Measurements from ENCODE around the gene SEMA6D. TPM values are rescaled to one million over a fixed set of nuclear protein-coding genes. Genes with fewer than 3 reads are reported as not detected.

Gene SEMA6D
- total and polyA plus RNA-seq, 10 of the 15 experiments (the other 5 are each of a cell fraction or from before 2014, with no cell fraction given) = 0.01 to 0.52 (median 0.09) TPM; not detected in 6

GRCh38 chr15:47725906-47726305 lies 8.6 kb downstream of the SEMA6D start:
- ChIA-PET RAD21 (ENCODE audit: unreplicated experiment) (no interaction called here), SMC1A (ENCODE audit: uncharacterized antibody, unreplicated experiment) (interaction anchor here (1.6 kb wide), 1 partner anchor 33 kb away, joined by 3 read pairs; no protein-coding TSS in a partner anchor), CTCF (interaction anchor here (0.7 kb wide), 1 partner anchor 14 kb away, joined by 3 read pairs; no protein-coding TSS in a partner anchor), POLR2A (no interaction called here)
- no peak for FAIRE-seq
- Histone ChIP-seq H3K9ac (ENCODE audit: control insufficient read depth, insufficient read depth, low read length) (no peak overlapping the region), H3K4me2 (ENCODE audit: control insufficient read depth, insufficient read depth) (no peak overlapping the region), H3K79me2 (ENCODE audit: control insufficient read depth, insufficient read depth, low read length) (no peaks in the 10 kb centered on the region), H3K27ac (ENCODE audit: control insufficient read depth, insufficient read depth) (no peak overlapping the region), H3K4me1 (ENCODE audit: control insufficient read depth, insufficient read depth, low read length) (no peaks in the 10 kb centered on the region), H3K27me3 (replicated peaks in 1 of 2; ENCODE audit: control insufficient read depth in 2 of 2, insufficient read depth in 2 of 2, low read length in 1 of 2) (peaks cover 1 to 4% of the 10 kb centered on the region in 2 experiments; a peak in 1 of 4 replicates), H3K4me3 (no peak overlapping the region), H3K36me3 (ENCODE audit: control insufficient read depth in 2 of 2, insufficient read depth in 2 of 2, low read length in 1 of 2) (no peaks in the 10 kb centered on the region), H3K9me3 (replicated peaks; ENCODE audit: control insufficient read depth, insufficient read depth, low read length) (no peaks in the 10 kb centered on the region), H4K20me1 (ENCODE audit: control insufficient read depth, insufficient read depth) (no peaks in the 10 kb centered on the region), H2AFZ (ENCODE audit: control insufficient read depth, low read depth, low read length) (no peak overlapping the region)
- DNase-seq (ENCODE audit: low read depth, low spot score) = no peak
- BruUV-seq (replicated peaks) = no TSS peak
- ATAC-seq = no peak
- intact Hi-C loops (cut with micrococcal nuclease; ENCODE audit: unreplicated experiment) (no loop called here), in situ Hi-C loops (cut with MboI) (no loop called here)
- TF ChIP-seq GATAD2B (conservative IDR thresholded peaks at IDR 0.05; ENCODE audit: low read depth) = no peak
- no peak for TF ChIP-seq REST (IDR thresholded peaks at IDR 0.05; ENCODE audit: low read depth, low read length)
- no peak for TF ChIP-seq IRF4 (IDR thresholded peaks at IDR 0.05; ENCODE audit: low read depth, low read length)
- no peak for TF ChIP-seq MEF2B (IDR thresholded peaks at IDR 0.05; ENCODE audit: partially characterized antibody, poor library complexity, severe bottlenecking)
- no peak for TF ChIP-seq ZBED1 (IDR thresholded peaks at IDR 0.05; ENCODE audit: borderline replicate concordance)
- TF ChIP-seq SMAD5 (IDR thresholded peaks at IDR 0.05; ENCODE audit: low read depth) = no peak
- WGBS (ENCODE audit: insufficient coverage, insufficient replicate concordance, low lambda C conversion rate, missing lambda C conversion rate) = 19% methylated on average over 6 of the region's 6 CpGs
